SHP77 (cell line): ENCODE results near the gene CFAP221.

Source experiments
- DNase-seq, 2 experiments: peaks; one replicate each; lab custom pipeline; 2025; lab: John Stamatoyannopoulos, UW

Gene CFAP221

GRCh38 chr2:119681203-119681867 is 137.1 kb downstream of the CFAP221 start:
- no peak for DNase-seq

GRCh38 chr2:119681868-119682220 is 137.6 kb downstream of the CFAP221 start:
- DNase-seq: no peak

DNA sequence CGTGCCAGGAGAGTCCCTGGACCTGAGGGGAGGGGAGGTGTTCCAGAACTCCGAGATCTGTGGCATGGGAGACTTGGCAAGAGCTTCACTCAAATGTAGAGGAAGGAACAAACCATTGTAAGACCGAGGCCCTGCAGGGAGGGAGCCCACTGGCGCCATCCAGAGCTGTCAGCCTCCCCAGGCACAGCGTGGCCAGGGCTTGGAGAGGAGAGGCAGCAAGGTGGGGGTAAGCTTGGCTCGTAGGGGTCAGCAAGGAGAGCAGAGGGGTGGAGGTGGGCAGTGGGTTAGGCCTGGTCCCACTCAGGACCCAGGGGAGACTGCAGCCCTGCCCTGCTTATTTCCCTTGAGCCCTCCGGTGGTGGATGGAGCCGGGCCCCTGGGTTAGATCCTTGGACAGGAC is 138.3 kb downstream of the CFAP221 start:
- no peak for DNase-seq

GRCh38 chr2:119683074-119683712 is 138.9 kb downstream of the CFAP221 start:
- DNase-seq: no peak

GRCh38 chr2:119683713-119684443 is 139.6 kb downstream of the CFAP221 start:
- no peak for DNase-seq

- no peak for DNase-seq
Observed at GRCh38 chr2:119684518-119684917, 140.3 kb downstream of the CFAP221 start.

- no peak for DNase-seq
Observed at GRCh38 chr2:119688616-119689015, 144.4 kb downstream of the CFAP221 start.

- DNase-seq: no peak
Observed at GRCh38 chr2:119689218-119689617, 145.0 kb downstream of the CFAP221 start.

- DNase-seq: no peak
Observed at GRCh38 chr2:119691189-119691588, 146.9 kb downstream of the CFAP221 start.

GRCh38 chr2:119691651-119692245 is 147.5 kb downstream of the CFAP221 start:
- no peak for DNase-seq

DNA sequence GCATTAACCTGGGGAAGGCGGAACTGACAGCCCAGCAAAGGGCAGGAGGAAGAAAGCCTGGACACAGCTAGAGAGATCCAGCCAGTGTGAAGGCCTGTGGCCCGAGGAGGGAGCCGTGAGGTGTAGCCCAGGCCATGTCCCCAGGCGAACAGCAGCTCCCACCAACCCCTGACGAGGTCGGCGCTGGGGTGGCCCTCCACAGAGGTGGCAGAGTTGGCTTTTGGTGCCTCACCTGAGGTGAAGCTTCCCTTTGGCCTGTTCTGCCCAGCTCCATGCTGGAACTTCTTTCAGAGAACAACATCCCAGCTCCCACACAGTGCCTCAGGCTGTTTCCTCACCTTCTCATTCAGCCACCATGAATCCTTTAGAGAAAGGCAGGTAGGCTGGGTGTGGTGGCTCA is 148.1 kb downstream of the CFAP221 start:
- DNase-seq: no peak

DNA sequence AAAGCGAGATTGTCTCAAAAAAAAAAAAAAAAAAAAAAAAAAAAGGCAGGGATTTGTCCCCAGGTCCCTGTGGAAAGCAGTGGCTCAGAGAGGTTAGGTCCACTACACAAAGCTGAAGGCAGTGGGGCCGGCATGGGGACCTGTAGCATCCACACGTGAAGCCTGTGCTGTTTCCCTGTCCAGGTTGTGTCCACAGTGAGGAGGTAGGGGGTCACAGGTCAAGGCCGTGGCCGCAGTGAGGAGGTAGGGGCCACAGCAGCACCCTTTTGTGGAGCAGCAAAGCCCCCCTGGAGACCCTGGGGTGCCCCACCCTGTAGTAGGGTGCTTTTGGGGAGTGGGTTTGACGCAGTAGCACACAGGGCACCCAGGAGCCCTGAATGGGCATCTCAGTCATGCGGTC is 148.7 kb downstream of the CFAP221 start:
- DNase-seq: no peak

- DNase-seq: no peak
Observed at GRCh38 chr2:119693567-119693966, 149.3 kb downstream of the CFAP221 start.

GRCh38 chr2:119693967-119694366 is 149.7 kb downstream of the CFAP221 start:
- no peak for DNase-seq

GRCh38 chr2:119694470-119694844 is 150.2 kb downstream of the CFAP221 start:
- DNase-seq: no peak

GRCh38 chr2:119694845-119695521 is 150.7 kb downstream of the CFAP221 start:
- DNase-seq: no peak

GRCh38 chr2:119696005-119696404 is 151.8 kb downstream of the CFAP221 start:
- DNase-seq: no peak

DNA sequence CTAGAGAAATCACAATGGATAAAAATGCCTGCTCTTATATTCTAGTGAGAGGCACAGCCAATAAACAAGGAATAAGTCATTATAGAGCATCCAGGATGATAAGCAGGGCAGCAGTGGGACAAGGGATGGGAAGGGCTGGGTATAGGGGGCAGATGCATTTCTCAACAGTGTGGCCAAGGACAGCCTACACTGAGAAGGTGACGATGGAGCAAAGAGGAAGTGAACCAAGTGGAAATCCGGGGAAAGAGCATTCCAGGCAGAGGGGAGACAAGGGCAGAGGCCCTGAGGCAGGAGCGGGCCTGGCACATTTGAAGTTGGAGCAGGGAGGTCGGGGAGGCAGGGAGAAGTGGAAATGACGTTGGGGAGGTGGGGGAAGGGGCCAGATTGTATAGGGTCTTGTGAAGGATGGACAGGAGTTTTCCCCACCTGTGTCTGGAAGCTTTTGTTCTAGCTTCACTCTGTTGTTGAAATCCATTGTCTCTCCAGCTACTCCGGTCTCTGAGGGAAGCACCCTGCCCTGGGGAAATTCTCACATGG is 152.3 kb downstream of the CFAP221 start:
- DNase-seq: no peak

DNA sequence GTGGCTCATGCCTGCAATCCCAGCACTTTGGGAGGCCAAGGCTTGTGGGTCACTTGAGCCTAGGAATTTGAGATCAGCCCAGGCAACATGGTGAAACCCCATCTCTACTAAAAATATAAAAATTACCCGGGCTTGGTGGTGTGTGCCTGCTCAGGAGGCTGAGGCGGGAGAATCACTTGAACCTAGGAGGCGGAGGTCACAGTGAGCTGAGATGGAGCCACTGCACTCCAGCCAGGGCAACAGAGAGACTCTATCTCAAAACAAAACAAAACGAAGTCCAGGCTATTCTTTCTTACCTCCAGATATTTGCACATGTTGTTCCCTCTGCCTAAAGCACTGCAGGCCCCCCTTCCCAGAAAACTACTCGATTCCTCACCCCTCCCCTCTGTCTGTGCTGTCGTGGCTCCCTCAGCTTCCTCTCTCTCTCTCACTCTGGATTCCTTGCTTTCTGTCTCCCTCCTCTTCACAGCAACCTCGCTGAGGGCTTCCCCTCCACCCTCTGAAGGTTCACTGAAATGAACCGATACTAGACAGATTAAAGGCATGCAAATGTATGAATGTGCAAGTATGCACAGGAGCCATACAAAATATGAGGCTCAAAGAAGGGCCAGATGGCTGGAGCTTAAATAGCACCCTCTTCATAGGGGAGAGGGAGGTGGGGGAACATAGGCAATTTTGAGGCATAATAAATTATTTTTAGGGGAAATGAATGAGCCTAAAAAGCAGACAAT is 153.2 kb downstream of the CFAP221 start:
- DNase-seq: no peak

DNA sequence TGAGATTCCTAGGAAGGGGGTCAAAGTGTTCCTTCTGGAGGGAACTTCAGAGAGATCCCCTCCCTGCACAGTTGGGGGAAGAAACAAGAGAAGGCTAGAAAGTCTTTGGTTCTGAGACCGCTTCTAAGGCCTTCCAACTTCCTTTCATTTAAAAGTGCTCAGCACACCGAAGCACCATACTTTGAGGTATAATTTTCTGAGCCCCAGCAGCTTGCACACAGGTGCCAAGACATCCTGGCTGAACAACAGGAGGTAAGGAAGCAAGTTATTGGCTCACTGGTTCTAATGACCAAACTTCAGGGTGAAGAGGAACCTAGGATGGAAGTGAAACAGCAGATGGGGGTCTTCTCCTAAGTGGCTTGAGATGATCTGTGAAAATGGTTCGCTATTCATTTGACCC is 154.0 kb downstream of the CFAP221 start:
- DNase-seq: no peak

- no peak for DNase-seq
Observed at GRCh38 chr2:119699016-119699606, 154.9 kb downstream of the CFAP221 start.
